Endodermal cell (in vitro differentiated cells): ENCODE results near the gene S100A8. TPM values are rescaled to one million over a fixed set of nuclear protein-coding genes. Genes with fewer than 3 reads are reported as not detected.

Experiments used
- DNase-seq: peaks from one replicate; pipeline ENCODE4 v3.0.0-alpha.2; 2017
- H3K27ac ChIP-seq: 2 replicates; pipeline ENCODE4 v1.5.1; 2013; ENCODE audit warnings: mild to moderate bottlenecking, low read depth, low read length, moderate library complexity
- H3K27me3 ChIP-seq: 2 replicates; pipeline ENCODE4 v1.6.1; 2013; ENCODE audit warnings: mild to moderate bottlenecking, low read length, moderate library complexity; ENCODE audit not compliant: insufficient read depth, control insufficient read depth, poor library complexity, severe bottlenecking
- H3K36me3 ChIP-seq: 2 replicates; pipeline ENCODE4 v1.7.0; 2013; ENCODE audit warnings: mild to moderate bottlenecking, low read length, moderate library complexity; ENCODE audit not compliant: control insufficient read depth, insufficient read depth
- H3K4me1 ChIP-seq: one replicate; pipeline ENCODE4 v1.7.0; 2013; ENCODE audit warnings: low read length; ENCODE audit not compliant: control insufficient read depth, insufficient read depth
- H3K4me3 ChIP-seq: 2 replicates; pipeline ENCODE4 v1.5.1; 2013; ENCODE audit warnings: mild to moderate bottlenecking, low read length, moderate library complexity
- H3K9ac ChIP-seq: 2 replicates; pipeline ENCODE4 v1.6.1; 2013; ENCODE audit warnings: mild to moderate bottlenecking, low read length, moderate library complexity; ENCODE audit not compliant: poor library complexity, severe bottlenecking; ENCODE audit errors: extremely low read depth
- H3K9me3 ChIP-seq: 2 replicates; pipeline ENCODE4 v1.6.1; 2013; ENCODE audit warnings: mild to moderate bottlenecking, low read length, moderate library complexity; ENCODE audit not compliant: control insufficient read depth
- H3K27ac Mint-ChIP-seq: 2 replicates; pipeline ENCODE4 v1.8.0; 2020; ENCODE audit warnings: mixed read lengths
- H3K27me3 Mint-ChIP-seq: 2 replicates; pipeline ENCODE4 v1.8.0; 2021; ENCODE audit warnings: mild to moderate bottlenecking, mixed read lengths; ENCODE audit not compliant: insufficient read depth
- H3K36me3 Mint-ChIP-seq: 2 replicates; pipeline ENCODE4 v1.8.0; 2020; ENCODE audit warnings: low read depth, mixed read lengths
- H3K4me1 Mint-ChIP-seq: 2 replicates; pipeline ENCODE4 v1.8.0; 2020; ENCODE audit warnings: mixed read lengths
- H3K4me3 Mint-ChIP-seq: 2 replicates; pipeline ENCODE4 v1.8.0; 2020; ENCODE audit warnings: mild to moderate bottlenecking, moderate library complexity, mixed read lengths
- H3K9me3 Mint-ChIP-seq: 2 replicates; pipeline ENCODE4 v1.8.0; 2020; ENCODE audit warnings: mild to moderate bottlenecking, mixed read lengths
- CTCF ChIP-seq: fragments of 200-600 bp; sonication (generic); conservative IDR thresholded peaks from 2 replicates; pipeline ENCODE4 v1.5.0; 2021; ENCODE audit warnings: antibody characterized with exemption, mild to moderate bottlenecking
- WGBS, 2 experiments: methylation state at CpG; one replicate each; pipeline versions ENCODE4 v1.1.5 to v1.1.7; 2013; ENCODE audit warnings: missing lambda C conversion rate in 2 of 2, mixed read lengths in 1 of 2; ENCODE audit not compliant: insufficient coverage in 1 of 2, insufficient read length in 1 of 2; 5-methylcytosine and 5-hydroxymethylcytosine counted together
- total RNA-seq, 2 donors: library from RNA; stranded (reverse); fragmentation: NEBNext Ultra II Directional in 1 of 2; extraction: Animal tissue kit (Norgen Biotek cat#: 25700) in 1 of 2; gene quantifications; 2 replicates in 1 of 2; 3 replicates in 1 of 2; pipeline ENCODE4 v1.2.1, GENCODE V29; 2021

S100A8 gene
- total RNA-seq, 2 donors from 2014 or later: not detected

DNA sequence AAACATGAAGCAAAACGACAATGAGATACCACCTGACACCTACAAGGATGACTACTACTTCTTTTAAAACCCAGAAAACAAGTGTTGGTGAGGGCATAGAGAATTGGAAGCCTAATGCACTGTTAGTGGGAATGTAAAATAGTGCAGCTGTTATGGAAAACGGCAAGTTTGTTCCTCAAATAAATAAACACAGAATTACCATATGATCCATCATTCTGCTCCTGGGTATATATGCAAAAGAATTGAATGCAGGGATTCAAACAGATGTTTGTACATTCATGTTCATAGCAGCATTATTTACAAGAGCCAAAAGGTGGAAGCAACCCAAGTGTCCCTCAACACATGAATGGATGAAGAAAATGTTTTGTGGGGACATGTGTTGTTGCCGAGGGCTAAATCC, 1.4 kb upstream of the S100A8 start:
- WGBS, 2 experiments: 71 to 95% methylated on average over 1 to 2 of the region's 3 CpGs
- H3K9ac ChIP-seq: no peak overlapping the region
- H3K9me3 Mint-ChIP-seq: no peaks in the 10 kb centered on the region

GRCh38 chr1:153389973-153390879, 647 bp downstream of the S100A8 start:
- H3K4me3 Mint-ChIP-seq: no peak overlapping the region
- H3K27me3 Mint-ChIP-seq: peaks cover 10% of the 10 kb centered on the region
- H3K36me3 ChIP-seq: no peaks in the 10 kb centered on the region
- no peaks in the 10 kb centered on the region for H3K27me3 ChIP-seq
- WGBS, 2 experiments: 86 to 87% methylated on average over 9 to 17 of the region's 17 CpGs
- no peaks in the 10 kb centered on the region for H3K4me1 Mint-ChIP-seq
- no peak for TF ChIP-seq CTCF
- no peak overlapping the region for H3K4me3 ChIP-seq
- no peaks in the 10 kb centered on the region for H3K9me3 ChIP-seq
- no peaks in the 10 kb centered on the region for H3K4me1 ChIP-seq
- no peaks in the 10 kb centered on the region for H3K36me3 Mint-ChIP-seq
- no peaks in the 10 kb centered on the region for H3K9me3 Mint-ChIP-seq
- no peak overlapping the region for H3K27ac ChIP-seq
- H3K27ac Mint-ChIP-seq: no peak overlapping the region
- DNase-seq: no peak
- no peak overlapping the region for H3K9ac ChIP-seq

More for the DNA sequence above, 1.4 kb upstream of the S100A8 start:
- Histone ChIP-seq H3K9me3 (no peaks in the 10 kb centered on the region), H3K36me3 (no peaks in the 10 kb centered on the region), H3K27ac (no peak overlapping the region), H3K4me3 (no peak overlapping the region), H3K27me3 (no peaks in the 10 kb centered on the region), H3K4me1 (no peaks in the 10 kb centered on the region)
- no peak overlapping the region for H3K27ac Mint-ChIP-seq
- no peaks in the 10 kb centered on the region for H3K4me1 Mint-ChIP-seq
- H3K27me3 Mint-ChIP-seq: peaks cover 7% of the 10 kb centered on the region
- DNase-seq: no peak
- no peaks in the 10 kb centered on the region for H3K36me3 Mint-ChIP-seq
- TF ChIP-seq CTCF: no peak
- H3K4me3 Mint-ChIP-seq: no peak overlapping the region

GRCh38 chr1:153389401-153389800, 1.5 kb downstream of the S100A8 start:
- Mint-ChIP-seq H3K27ac (no peak overlapping the region), H3K4me3 (no peak overlapping the region), H3K36me3 (no peaks in the 10 kb centered on the region), H3K9me3 (no peaks in the 10 kb centered on the region), H3K4me1 (no peaks in the 10 kb centered on the region), H3K27me3 (peaks cover 11% of the 10 kb centered on the region)
- H3K9ac ChIP-seq: no peak overlapping the region
- H3K9me3 ChIP-seq: no peaks in the 10 kb centered on the region
- no peaks in the 10 kb centered on the region for H3K36me3 ChIP-seq
- 92% methylated on average over 1 of the region's 1 CpG; no CpG with 5 or more reads in 1 of the 2 experiments for WGBS, 2 experiments
- TF ChIP-seq CTCF: no peak
- no peaks in the 10 kb centered on the region for H3K27me3 ChIP-seq
- no peak overlapping the region for H3K27ac ChIP-seq
- H3K4me1 ChIP-seq: no peaks in the 10 kb centered on the region
- H3K4me3 ChIP-seq: no peak overlapping the region
- DNase-seq: no peak
